Endodermal cell (in vitro differentiated cells): ENCODE measurements around the gene NARS2. TPM values are rescaled to one million over a fixed set of nuclear protein-coding genes. Genes with fewer than 3 reads are reported as not detected.
"Not testable (repeated sequence)": the region's sequence is repeated elsewhere in the genome, so short reads cannot be mapped to it uniquely, and the experiment has no call there.

ENCODE experiments used
- DNase-seq: peaks from one replicate; pipeline ENCODE4 v3.0.0-alpha.2; 2017
- H3K27ac ChIP-seq: 2 replicates; pipeline ENCODE4 v1.5.1; 2013; ENCODE audit warnings: mild to moderate bottlenecking, low read depth, low read length, moderate library complexity
- H3K27me3 ChIP-seq: 2 replicates; pipeline ENCODE4 v1.6.1; 2013; ENCODE audit warnings: mild to moderate bottlenecking, low read length, moderate library complexity; ENCODE audit not compliant: insufficient read depth, control insufficient read depth, poor library complexity, severe bottlenecking
- H3K36me3 ChIP-seq: 2 replicates; pipeline ENCODE4 v1.7.0; 2013; ENCODE audit warnings: mild to moderate bottlenecking, low read length, moderate library complexity; ENCODE audit not compliant: control insufficient read depth, insufficient read depth
- H3K4me1 ChIP-seq: one replicate; pipeline ENCODE4 v1.7.0; 2013; ENCODE audit warnings: low read length; ENCODE audit not compliant: control insufficient read depth, insufficient read depth
- H3K4me3 ChIP-seq: 2 replicates; pipeline ENCODE4 v1.5.1; 2013; ENCODE audit warnings: mild to moderate bottlenecking, low read length, moderate library complexity
- H3K9ac ChIP-seq: 2 replicates; pipeline ENCODE4 v1.6.1; 2013; ENCODE audit warnings: mild to moderate bottlenecking, low read length, moderate library complexity; ENCODE audit not compliant: poor library complexity, severe bottlenecking; ENCODE audit errors: extremely low read depth
- H3K9me3 ChIP-seq: 2 replicates; pipeline ENCODE4 v1.6.1; 2013; ENCODE audit warnings: mild to moderate bottlenecking, low read length, moderate library complexity; ENCODE audit not compliant: control insufficient read depth
- H3K27ac Mint-ChIP-seq: 2 replicates; pipeline ENCODE4 v1.8.0; 2020; ENCODE audit warnings: mixed read lengths
- H3K27me3 Mint-ChIP-seq: 2 replicates; pipeline ENCODE4 v1.8.0; 2021; ENCODE audit warnings: mild to moderate bottlenecking, mixed read lengths; ENCODE audit not compliant: insufficient read depth
- H3K36me3 Mint-ChIP-seq: 2 replicates; pipeline ENCODE4 v1.8.0; 2020; ENCODE audit warnings: low read depth, mixed read lengths
- H3K4me1 Mint-ChIP-seq: 2 replicates; pipeline ENCODE4 v1.8.0; 2020; ENCODE audit warnings: mixed read lengths
- H3K4me3 Mint-ChIP-seq: 2 replicates; pipeline ENCODE4 v1.8.0; 2020; ENCODE audit warnings: mild to moderate bottlenecking, moderate library complexity, mixed read lengths
- H3K9me3 Mint-ChIP-seq: 2 replicates; pipeline ENCODE4 v1.8.0; 2020; ENCODE audit warnings: mild to moderate bottlenecking, mixed read lengths
- CTCF ChIP-seq: fragments of 200-600 bp; sonication (generic); conservative IDR thresholded peaks from 2 replicates; pipeline ENCODE4 v1.5.0; 2021; ENCODE audit warnings: antibody characterized with exemption, mild to moderate bottlenecking
- WGBS, 2 experiments: methylation state at CpG; one replicate each; pipeline versions ENCODE4 v1.1.5 to v1.1.7; 2013; ENCODE audit warnings: missing lambda C conversion rate in 2 of 2, mixed read lengths in 1 of 2; ENCODE audit not compliant: insufficient coverage in 1 of 2, insufficient read length in 1 of 2; 5-methylcytosine and 5-hydroxymethylcytosine counted together
- total RNA-seq, 2 donors: library from RNA; stranded (reverse); fragmentation: NEBNext Ultra II Directional in 1 of 2; extraction: Animal tissue kit (Norgen Biotek cat#: 25700) in 1 of 2; gene quantifications; 2 replicates in 1 of 2; 3 replicates in 1 of 2; pipeline ENCODE4 v1.2.1, GENCODE V29; 2021

Gene NARS2
- total RNA-seq, 2 donors from 2014 or later: 45.8 to 53.7 TPM

DNA sequence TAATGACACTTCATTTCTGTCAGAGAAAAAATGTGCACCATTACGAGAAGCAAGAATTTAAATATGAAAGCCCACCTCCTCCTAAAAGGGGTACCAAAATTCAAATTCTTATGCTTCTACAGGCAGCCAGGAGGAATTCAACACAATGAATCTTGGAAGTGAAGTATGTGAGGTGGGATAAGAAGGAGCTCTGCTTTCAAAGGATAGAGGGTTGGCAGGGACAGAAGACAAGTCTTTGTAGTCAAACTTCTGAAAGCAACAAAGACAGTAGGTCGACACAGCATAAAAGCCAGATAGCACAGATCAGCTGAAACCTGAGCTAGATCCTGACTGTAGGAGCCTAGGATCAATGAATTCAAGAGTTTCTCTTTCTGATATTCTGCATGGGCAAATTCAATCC lies 17.4 kb downstream of the NARS2 start:
- Mint-ChIP-seq H3K9me3 (peaks cover 4% of the 10 kb centered on the region), H3K4me3 (no peak overlapping the region), H3K36me3 (peaks cover 60% of the 10 kb centered on the region), H3K4me1 (peaks cover 20% of the 10 kb centered on the region), H3K27me3 (no peaks in the 10 kb centered on the region), H3K27ac (peak overlapping the region; percentile 24)
- Histone ChIP-seq H3K4me3 (no peak overlapping the region), H3K9me3 (peaks cover 3% of the 10 kb centered on the region), H3K27ac (no peak overlapping the region), H3K36me3 (peaks cover 73% of the 10 kb centered on the region), H3K9ac (no peak overlapping the region), H3K4me1 (peaks cover 3% of the 10 kb centered on the region), H3K27me3 (no peaks in the 10 kb centered on the region)
- WGBS, 2 experiments: 27 to 87% methylated on average over 1 to 2 of the region's 2 CpGs
- no peak for TF ChIP-seq CTCF
- no peak for DNase-seq

DNA sequence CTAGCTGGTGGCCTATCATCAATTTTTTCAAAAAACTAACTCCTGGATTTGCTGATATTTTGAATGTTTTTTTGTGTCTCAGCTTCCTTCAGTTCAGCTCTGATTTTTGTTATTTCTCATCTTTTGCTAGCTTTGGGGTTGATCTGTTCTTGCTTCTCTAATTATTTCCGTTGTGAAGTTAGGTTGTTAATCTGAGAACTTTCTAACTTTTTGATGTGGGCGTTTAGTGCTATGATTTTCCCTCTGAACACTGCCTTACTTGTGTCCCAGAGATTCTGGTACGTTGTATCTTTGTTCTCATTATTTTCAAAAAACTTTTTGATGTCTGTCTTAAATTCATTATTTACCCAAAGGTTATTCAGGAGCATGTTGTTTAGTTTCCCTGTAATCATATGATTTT lies 19.1 kb downstream of the NARS2 start:
- H3K27ac Mint-ChIP-seq: no peak overlapping the region
- peaks cover 7% of the 10 kb centered on the region for H3K9me3 ChIP-seq
- peaks cover 69% of the 10 kb centered on the region for H3K36me3 ChIP-seq
- 80 to 88% methylated on average over 1 to 3 of the region's 3 CpGs for whole genome bisulfite sequencing, 2 experiments
- no peak for TF ChIP-seq CTCF
- no peak overlapping the region for H3K4me3 Mint-ChIP-seq
- peaks cover 66% of the 10 kb centered on the region for H3K36me3 Mint-ChIP-seq
- H3K27me3 ChIP-seq: no peaks in the 10 kb centered on the region
- H3K27me3 Mint-ChIP-seq: no peaks in the 10 kb centered on the region
- H3K9ac ChIP-seq: no peak overlapping the region
- H3K4me3 ChIP-seq: no peak overlapping the region
- H3K9me3 Mint-ChIP-seq: peaks cover 5% of the 10 kb centered on the region
- H3K27ac ChIP-seq: no peak overlapping the region
- H3K4me1 Mint-ChIP-seq: peaks cover 15% of the 10 kb centered on the region
- H3K4me1 ChIP-seq: peaks cover under 1% of the 10 kb centered on the region
- DNase-seq: no peak

- Mint-ChIP-seq H3K9me3 (peaks cover 5% of the 10 kb centered on the region), H3K4me3 (no peak overlapping the region), H3K27me3 (no peaks in the 10 kb centered on the region), H3K27ac (no peak overlapping the region), H3K4me1 (peaks cover 25% of the 10 kb centered on the region), H3K36me3 (peaks cover 50% of the 10 kb centered on the region)
- 83 to 86% methylated on average over 1 to 2 of the region's 2 CpGs for WGBS, 2 experiments
- Histone ChIP-seq H3K9ac (no peak overlapping the region), H3K9me3 (peaks cover 7% of the 10 kb centered on the region), H3K4me3 (no peak overlapping the region), H3K4me1 (peaks cover 14% of the 10 kb centered on the region), H3K27me3 (no peaks in the 10 kb centered on the region), H3K36me3 (peaks cover 52% of the 10 kb centered on the region), H3K27ac (no peak overlapping the region)
- TF ChIP-seq CTCF: no peak
- DNase-seq: no peak
These were observed 21.8 kb downstream of the NARS2 start for GRCh38 chr11:78552881-78553280.

GRCh38 chr11:78552139-78552538 lies 22.5 kb downstream of the NARS2 start:
- not testable (repeated sequence) for H3K27me3 Mint-ChIP-seq, H3K4me3 Mint-ChIP-seq, DNase-seq, H3K27ac Mint-ChIP-seq, H3K27me3 ChIP-seq, H3K27ac ChIP-seq, H3K4me3 ChIP-seq, H3K9ac ChIP-seq, H3K9me3 Mint-ChIP-seq
- peaks cover 14% of the 10 kb centered on the region for H3K4me1 ChIP-seq
- peaks cover 54% of the 10 kb centered on the region for H3K36me3 ChIP-seq
- H3K36me3 Mint-ChIP-seq: peaks cover 53% of the 10 kb centered on the region
- WGBS, 2 experiments: 78 to 97% methylated on average over 6 of the region's 6 CpGs
- H3K9me3 ChIP-seq: peaks cover 11% of the 10 kb centered on the region
- peaks cover 21% of the 10 kb centered on the region for H3K4me1 Mint-ChIP-seq
